WERI-Rb-1 (cell line): ENCODE measurements around the gene MYRF.

ENCODE experiments used
- DNase-seq: peaks from one replicate; pipeline ENCODE4 v3.0.0-alpha.2; 2020
- H3K27ac ChIP-seq: fragments of 250-450 bp; sonication (Bioruptor Pico); 2 replicates; pipeline ENCODE4 v1.5.1; 2020; ENCODE audit warnings: mild to moderate bottlenecking, moderate library complexity
- H3K27me3 ChIP-seq: fragments of 250-450 bp; sonication (Bioruptor Pico); 2 replicates; pipeline ENCODE4 v1.5.1; 2021; ENCODE audit warnings: mild to moderate bottlenecking, low read depth, moderate library complexity; ENCODE audit not compliant: insufficient read depth, severe bottlenecking
- H3K36me3 ChIP-seq: fragments of 250-450 bp; sonication (Bioruptor Pico); 2 replicates; pipeline ENCODE4 v1.5.1; 2020; ENCODE audit warnings: mild to moderate bottlenecking, moderate library complexity
- H3K4me3 ChIP-seq: 2 replicates; pipeline ENCODE4 v1.5.1; 2011; ENCODE audit warnings: low read depth, mild to moderate bottlenecking, control low read depth, low read length
- H3K9me3 ChIP-seq: fragments of 250-450 bp; sonication (Bioruptor Pico); 2 replicates; pipeline ENCODE4 v1.5.1; 2021; ENCODE audit warnings: mild to moderate bottlenecking, moderate library complexity; ENCODE audit not compliant: severe bottlenecking
- CTCF ChIP-seq: IDR thresholded peaks from 2 replicates; pipeline ENCODE4 v1.5.1; 2011; ENCODE audit warnings: low read depth, mild to moderate bottlenecking, control low read depth, inconsistent platforms, low read length

The MYRF gene

GRCh38 chr11:61752117-61752924, at the start of gene MYRF:
MYRF (plus strand) TSS chr11:61752636; CDS start chr11:61752745, 109 bp downstream.
- TF ChIP-seq CTCF: peak; percentile 80
- H3K36me3 ChIP-seq: no peaks in the 10 kb centered on the region
- H3K27ac ChIP-seq: no peak within 1 kb of the TSS
- peak; percentile 52 for DNase-seq
- H3K4me3 ChIP-seq: peak within 1 kb of the TSS; percentile 51
- no peaks in the 10 kb centered on the region for H3K9me3 ChIP-seq
- H3K27me3 ChIP-seq: peaks cover 4% of the 10 kb centered on the region

DNA sequence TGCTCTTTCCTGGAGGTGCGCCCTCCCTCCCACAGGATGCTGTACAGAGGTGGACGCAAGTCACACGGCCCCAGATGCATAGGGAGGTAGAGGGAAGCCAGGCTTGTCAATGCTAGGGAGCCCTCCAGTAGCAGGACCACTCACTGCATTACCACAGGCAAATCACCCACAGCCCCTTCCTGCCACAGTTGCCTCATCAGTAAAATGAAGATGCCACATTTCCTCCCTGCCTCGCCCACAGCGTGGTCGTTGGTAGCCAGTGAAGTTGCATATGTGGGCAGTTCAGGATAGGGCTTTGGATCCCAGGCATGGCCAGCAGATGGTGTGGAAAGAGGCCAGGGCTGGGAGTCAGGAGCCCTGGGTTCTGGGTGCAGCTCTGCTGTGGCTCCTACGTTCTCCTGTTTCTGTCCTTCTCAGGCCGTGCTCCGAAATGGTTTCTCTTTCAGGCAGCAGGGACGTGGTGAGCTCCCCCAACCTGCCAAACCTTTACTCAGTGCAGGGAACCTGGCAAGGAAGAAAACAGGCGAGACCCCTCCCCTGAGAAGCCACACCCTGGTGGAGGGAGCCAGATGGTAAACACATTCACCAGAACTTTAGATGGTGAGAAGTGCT, 49.6 kb upstream of the MYRF start:
- no peaks in the 10 kb centered on the region for H3K9me3 ChIP-seq

GRCh38 chr11:61704838-61705237, 47.6 kb upstream of the MYRF start:
- H3K9me3 ChIP-seq: no peaks in the 10 kb centered on the region
- H3K27ac ChIP-seq: no peak overlapping the region
- peaks cover 16% of the 10 kb centered on the region for H3K27me3 ChIP-seq
- no peaks in the 10 kb centered on the region for H3K36me3 ChIP-seq
- peak; percentile 37 for DNase-seq
- no peak overlapping the region for H3K4me3 ChIP-seq
- no peak for TF ChIP-seq CTCF

More for the DNA sequence above, 49.6 kb upstream of the MYRF start:
- H3K27ac ChIP-seq: no peak overlapping the region
- no peak for TF ChIP-seq CTCF
- H3K27me3 ChIP-seq: peaks cover 16% of the 10 kb centered on the region
- DNase-seq: no peak
- no peak overlapping the region for H3K4me3 ChIP-seq
- H3K36me3 ChIP-seq: no peaks in the 10 kb centered on the region

GRCh38 chr11:61706452-61707400, 45.7 kb upstream of the MYRF start:
- H3K27me3 ChIP-seq: peaks cover 16% of the 10 kb centered on the region
- TF ChIP-seq CTCF: no peak
- no peak overlapping the region for H3K4me3 ChIP-seq
- no peak overlapping the region for H3K27ac ChIP-seq
- no peaks in the 10 kb centered on the region for H3K9me3 ChIP-seq
- H3K36me3 ChIP-seq: no peaks in the 10 kb centered on the region
- DNase-seq: no peak

DNA sequence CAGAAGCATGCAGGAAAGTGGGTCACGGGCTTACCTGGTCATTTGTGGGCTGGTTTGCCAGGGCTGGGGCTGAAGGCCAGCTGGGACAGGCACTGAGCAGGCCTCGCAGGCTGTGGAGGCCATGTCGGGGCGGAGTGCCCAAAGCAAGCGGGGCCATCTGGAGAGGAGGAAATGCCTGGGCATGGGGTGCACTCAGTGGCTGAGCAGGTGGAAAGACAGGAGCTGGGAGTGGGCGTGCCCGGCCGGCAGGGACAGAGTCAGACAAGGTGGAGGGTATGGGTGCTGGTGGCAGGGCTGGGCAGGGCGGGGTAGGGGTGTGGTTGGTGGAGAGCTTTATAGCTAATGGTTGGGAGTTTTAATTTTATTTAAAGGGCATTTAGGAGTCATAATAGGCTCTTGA, 44.9 kb upstream of the MYRF start:
- Histone ChIP-seq H3K9me3 (no peaks in the 10 kb centered on the region), H3K27me3 (peaks cover 16% of the 10 kb centered on the region), H3K4me3 (no peak overlapping the region), H3K27ac (no peak overlapping the region), H3K36me3 (no peaks in the 10 kb centered on the region)
- DNase-seq: no peak
- TF ChIP-seq CTCF: no peak
